ENCODE measurements around the gene ISLR. TPM values are rescaled to one million over a fixed set of nuclear protein-coding genes. Genes with fewer than 3 reads are reported as not detected.
A peak's percentile ranks its signal among the peaks of the same experiment; 100 is the strongest.

ISLR gene
- total and polyA plus RNA-seq, 10 donors: 13.4 to 69.4 (median 24.0) TPM

DNA sequence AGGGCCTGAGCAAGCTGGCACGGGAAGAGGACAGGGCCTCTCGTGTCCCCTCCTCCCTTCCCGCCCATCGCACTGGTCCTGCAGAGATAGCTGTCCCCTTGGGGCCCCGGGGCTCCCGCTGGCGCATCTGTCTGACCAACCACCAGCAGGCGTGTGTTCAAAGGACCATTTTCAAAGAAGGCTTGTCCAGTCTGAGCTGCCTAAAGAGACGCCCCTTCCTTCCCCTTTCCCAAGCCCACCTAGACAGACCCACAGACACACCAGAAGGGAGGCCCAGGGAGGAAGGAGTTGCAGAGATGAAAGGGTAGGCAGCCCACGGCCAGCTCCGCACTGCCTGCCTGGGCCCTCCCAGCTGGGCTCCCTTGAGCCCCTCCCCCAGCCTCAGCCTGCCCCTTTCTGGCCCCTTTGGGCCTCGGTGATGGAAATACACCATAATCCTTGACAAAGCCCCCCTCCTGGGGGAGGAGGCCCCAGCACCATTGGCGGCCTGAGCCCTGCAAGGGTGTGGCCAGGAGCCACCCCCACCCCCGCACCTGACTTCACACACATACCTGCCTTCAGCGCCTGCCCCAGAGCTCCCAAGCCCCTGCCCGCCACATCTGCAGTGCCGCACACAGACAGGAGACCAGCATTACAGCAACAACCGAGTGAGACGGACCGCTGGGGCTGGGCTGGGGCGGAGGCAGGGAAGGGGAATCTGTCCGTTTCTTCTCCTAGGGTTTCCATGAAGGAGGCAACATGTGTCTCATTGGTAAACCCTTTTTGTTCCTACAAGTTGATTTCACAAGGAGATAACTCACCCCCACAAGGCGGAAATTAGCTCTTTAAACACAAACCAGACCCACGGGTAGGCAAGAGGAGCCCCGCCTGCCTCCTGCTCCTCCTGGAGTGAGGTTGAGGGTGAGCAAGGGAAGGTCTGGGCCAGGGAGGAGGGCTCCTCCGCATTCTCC lies 29.2 kb downstream of the ISLR start, which contains the start of gene STRA6:
Gene STRA6, minus strand, starts transcription at position 336 of the 950 bp plus-strand sequence. CDS start 520 bp downstream, outside the sequence.
- 64 to 71% (median 68%) methylated on average over 26 of the region's 26 CpGs for WGBS, 5 donors
- DNase-seq: no peak
- TF ChIP-seq, protein P1, sequence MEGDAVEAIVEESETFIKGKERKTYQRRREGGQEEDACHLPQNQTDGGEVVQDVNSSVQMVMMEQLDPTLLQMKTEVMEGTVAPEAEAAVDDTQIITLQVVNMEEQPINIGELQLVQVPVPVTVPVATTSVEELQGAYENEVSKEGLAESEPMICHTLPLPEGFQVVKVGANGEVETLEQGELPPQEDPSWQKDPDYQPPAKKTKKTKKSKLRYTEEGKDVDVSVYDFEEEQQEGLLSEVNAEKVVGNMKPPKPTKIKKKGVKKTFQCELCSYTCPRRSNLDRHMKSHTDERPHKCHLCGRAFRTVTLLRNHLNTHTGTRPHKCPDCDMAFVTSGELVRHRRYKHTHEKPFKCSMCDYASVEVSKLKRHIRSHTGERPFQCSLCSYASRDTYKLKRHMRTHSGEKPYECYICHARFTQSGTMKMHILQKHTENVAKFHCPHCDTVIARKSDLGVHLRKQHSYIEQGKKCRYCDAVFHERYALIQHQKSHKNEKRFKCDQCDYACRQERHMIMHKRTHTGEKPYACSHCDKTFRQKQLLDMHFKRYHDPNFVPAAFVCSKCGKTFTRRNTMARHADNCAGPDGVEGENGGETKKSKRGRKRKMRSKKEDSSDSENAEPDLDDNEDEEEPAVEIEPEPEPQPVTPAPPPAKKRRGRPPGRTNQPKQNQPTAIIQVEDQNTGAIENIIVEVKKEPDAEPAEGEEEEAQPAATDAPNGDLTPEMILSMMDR (IDR thresholded peaks at IDR 0.05 in 8 of 11, conservative IDR thresholded peaks at IDR 0.05 in 3 of 11): no peak
- TF ChIP-seq POLR2AphosphoS5 (IDR thresholded peaks at IDR 0.05) (no peak), POLR2A (IDR thresholded peaks at IDR 0.05) (no peak)
- Histone ChIP-seq H3K36me3 (no peaks in the 10 kb centered on the region), H3K4me3 (no peak within 1 kb of the TSS), H3K4me1 (peaks cover 0 to 41% (median 11%) of the 10 kb centered on the region in 6 donors), H3K27me3 (replicated peaks in 1 of 7) (peaks cover 0 to 14% (median 0%) of the 10 kb centered on the region in 7 donors), H3K9me3 (no peaks in the 10 kb centered on the region), H3K27ac (no peak within 1 kb of the TSS)
- intact Hi-C loops (cut with DNase I; ENCODE audit: low total_unique reads): no loop called here

DNA sequence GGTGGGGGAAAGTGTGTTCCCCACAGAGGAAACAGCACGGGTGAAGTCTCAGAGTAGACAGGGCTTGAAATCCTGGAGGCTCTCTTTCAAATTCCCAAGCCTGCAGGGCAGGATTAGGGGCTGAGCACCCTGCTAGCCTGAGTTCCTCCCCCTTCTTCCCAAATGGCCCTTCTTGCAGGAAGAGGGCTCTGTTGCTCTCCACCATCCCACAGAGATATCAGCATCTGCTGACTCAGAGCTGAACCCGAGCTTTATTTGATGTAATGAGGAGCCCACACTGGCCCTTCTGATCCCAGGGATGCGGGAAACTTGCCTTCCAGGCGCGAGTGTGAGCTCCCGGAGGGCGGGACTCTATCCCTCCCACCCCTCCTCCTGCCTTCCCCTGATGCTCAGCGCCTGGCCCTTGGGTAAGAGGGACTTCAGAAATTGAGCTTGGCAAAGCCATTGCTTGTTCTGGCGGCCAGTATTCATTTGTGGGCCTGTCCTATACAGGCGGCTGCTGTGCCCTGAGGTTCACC lies 30.5 kb downstream of the ISLR start:
- 63 to 74% (median 72%) methylated on average over 10 of the region's 10 CpGs for WGBS, 5 donors
- DNase-seq: no peak
- Histone ChIP-seq H3K27ac (no peak overlapping the region), H3K4me3 (no peak overlapping the region), H3K4me1 (peaks cover 0 to 45% (median 13%) of the 10 kb centered on the region in 6 donors), H3K27me3 (replicated peaks in 1 of 7) (peaks cover 0 to 24% (median 0%) of the 10 kb centered on the region in 7 donors), H3K36me3 (no peaks in the 10 kb centered on the region), H3K9me3 (no peaks in the 10 kb centered on the region)
- TF ChIP-seq POLR2A (IDR thresholded peaks at IDR 0.05) (no peak), POLR2AphosphoS5 (IDR thresholded peaks at IDR 0.05) (no peak)
- TF ChIP-seq, protein P1 (IDR thresholded peaks at IDR 0.05 in 8 of 11, conservative IDR thresholded peaks at IDR 0.05 in 3 of 11): no peak
- intact Hi-C loops (cut with DNase I; ENCODE audit: low total_unique reads): no loop called here

DNA sequence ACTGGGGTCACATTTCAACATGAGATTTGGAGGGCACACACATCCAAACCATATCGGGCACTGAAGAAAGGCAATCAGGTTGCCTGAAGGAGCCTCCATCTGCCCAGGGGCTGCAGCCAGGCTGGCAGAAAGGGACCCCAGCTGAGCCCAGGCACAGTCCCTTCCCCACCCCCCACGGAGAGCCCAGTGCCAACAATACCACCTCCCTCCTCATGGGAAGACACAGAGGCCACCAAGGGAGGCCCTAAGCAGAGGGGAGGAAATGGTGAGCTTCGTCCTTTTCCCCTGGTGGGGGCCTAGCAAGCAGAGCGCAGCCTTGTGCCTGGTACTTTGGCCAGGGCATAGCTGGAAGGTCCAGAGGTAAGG lies 32.1 kb downstream of the ISLR start:
- intact Hi-C loops (cut with DNase I; ENCODE audit: low total_unique reads): no loop called here
- TF ChIP-seq POLR2AphosphoS5 (IDR thresholded peaks at IDR 0.05): no peak
- TF ChIP-seq POLR2A (IDR thresholded peaks at IDR 0.05): no peak
- TF ChIP-seq, protein P1 (IDR thresholded peaks at IDR 0.05 in 8 of 11, conservative IDR thresholded peaks at IDR 0.05 in 3 of 11): no peak
- H3K4me1 ChIP-seq: peaks cover 0 to 50% (median 10%) of the 10 kb centered on the region in 6 donors

DNA sequence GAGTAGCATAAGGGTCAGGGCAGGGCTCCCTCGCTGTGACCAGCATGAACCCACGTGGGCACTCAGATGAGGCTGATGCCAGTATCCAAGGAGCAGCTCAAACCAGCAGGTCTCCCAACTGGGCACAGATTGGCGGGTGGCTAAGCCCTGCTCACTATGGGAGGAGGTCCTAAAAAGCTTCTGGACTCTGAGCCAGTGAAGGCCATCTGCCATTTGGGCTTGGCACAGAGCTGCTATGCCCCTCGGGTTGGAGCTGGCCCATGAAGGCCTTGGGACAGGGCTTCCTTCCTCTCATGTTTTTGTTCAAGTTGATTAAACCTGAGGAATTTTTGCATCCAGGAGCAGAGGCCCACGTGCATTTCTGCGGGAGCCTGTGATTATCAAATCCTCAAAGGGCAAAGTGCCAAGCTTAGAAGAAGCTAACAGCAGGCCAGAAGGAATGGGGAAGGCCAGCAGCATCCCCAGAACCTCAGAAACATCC lies 33.3 kb downstream of the ISLR start:
- peaks cover 0 to 25% (median 0%) of the 10 kb centered on the region in 7 donors for H3K27me3 ChIP-seq (replicated peaks in 1 of 7)
- 61 to 68% (median 62%) methylated on average over 6 of the region's 6 CpGs for WGBS, 5 donors
- no peak overlapping the region for H3K4me3 ChIP-seq
- H3K27ac ChIP-seq: no peak overlapping the region
- TF ChIP-seq, protein P1 (IDR thresholded peaks at IDR 0.05 in 8 of 11, conservative IDR thresholded peaks at IDR 0.05 in 3 of 11): no peak
- TF ChIP-seq POLR2AphosphoS5 (IDR thresholded peaks at IDR 0.05) (peak in 1 of 3 donors; percentile 37), POLR2A (IDR thresholded peaks at IDR 0.05) (no peak)
- no peaks in the 10 kb centered on the region for H3K9me3 ChIP-seq
- intact Hi-C loops (cut with DNase I; ENCODE audit: low total_unique reads): no loop called here
- peaks cover 0 to 42% (median 6%) of the 10 kb centered on the region in 6 donors for H3K4me1 ChIP-seq
- no peaks in the 10 kb centered on the region for H3K36me3 ChIP-seq
- no peak for DNase-seq

More for the DNA sequence above, 32.1 kb downstream of the ISLR start:
- H3K27me3 ChIP-seq (replicated peaks in 1 of 7): peaks cover 0 to 28% (median 0%) of the 10 kb centered on the region in 7 donors
- WGBS, 5 donors: 64 to 100% (median 65%) methylated on average over 2 to 4 of the region's 4 CpGs
- no peaks in the 10 kb centered on the region for H3K9me3 ChIP-seq
- DNase-seq: no peak
- H3K27ac ChIP-seq: no peak overlapping the region
- no peak overlapping the region for H3K4me3 ChIP-seq
- H3K36me3 ChIP-seq: no peaks in the 10 kb centered on the region
